Stimulated activated CD4-positive, alpha-beta T cell treated with anti-CD3 and anti-CD28 coated beads, Interleukin-12 subunit alpha, Interleukin-12 subunit beta, amount 100 ng/mL, for 48 hours (primary cell): ENCODE measurements around the gene TIMM22.
"Not testable (repeated sequence)": the region's sequence is repeated elsewhere in the genome, so short reads cannot be mapped to it uniquely, and the experiment has no call there.

Source experiments
- DNase-seq, 3 donors: peaks; one replicate each; pipeline ENCODE4 v3.0.0-alpha.2; 2020; ENCODE audit warnings: low read depth in 2 of 3, low spot score in 1 of 3

Gene TIMM22

DNA sequence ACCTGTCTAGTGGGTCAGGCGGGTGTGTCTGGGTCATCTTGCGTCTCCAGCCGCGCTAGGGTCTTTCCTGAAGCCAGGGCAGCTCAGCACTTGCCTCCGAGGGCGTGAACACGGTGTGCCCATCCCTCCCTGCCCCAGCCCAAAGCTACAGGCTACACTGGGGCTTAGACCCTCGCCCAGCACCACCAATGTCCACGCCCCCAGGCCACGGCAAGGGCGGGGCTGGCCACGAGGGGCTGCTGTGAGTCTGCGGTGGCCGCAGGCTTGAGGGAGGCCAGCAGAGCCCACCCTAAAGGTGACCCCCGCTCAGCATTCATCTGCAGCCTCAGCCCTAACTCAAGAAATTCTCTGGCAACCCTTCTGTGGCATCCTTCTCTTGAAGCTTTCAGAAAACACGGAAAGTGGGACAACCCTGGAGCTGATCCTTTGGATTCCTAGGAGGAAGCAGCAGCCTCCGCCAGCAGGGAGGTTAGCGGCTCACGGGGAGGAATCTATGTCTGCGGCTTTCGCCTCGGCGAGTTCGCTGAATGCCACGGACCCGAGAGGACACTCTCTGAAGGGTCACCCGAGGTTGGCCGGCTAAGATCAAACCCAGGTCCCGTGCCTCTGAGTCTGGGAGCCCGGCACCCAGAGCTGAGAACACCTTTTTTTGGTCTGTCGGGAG, 41.7 kb downstream of the TIMM22 start:
- DNase-seq, result no peak

DNA sequence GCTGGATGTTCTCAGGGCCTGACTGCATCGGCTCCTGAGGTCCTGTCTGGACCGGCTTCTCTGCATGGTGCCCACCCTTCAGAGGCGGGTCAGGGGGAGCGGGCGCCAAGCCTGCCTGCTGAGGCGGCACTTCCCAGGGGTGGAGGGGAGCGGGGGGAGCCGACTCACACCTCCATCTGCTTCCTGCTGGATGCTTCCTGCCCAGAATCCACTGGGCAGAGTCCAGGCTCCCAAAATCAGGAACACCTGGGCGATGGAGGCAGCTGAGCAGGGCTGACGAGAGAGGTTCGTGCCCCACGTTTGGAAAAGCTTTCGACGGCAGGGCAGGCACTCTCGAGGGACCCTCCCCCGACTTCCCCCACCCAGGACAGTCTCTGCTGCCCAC, 42.2 kb downstream of the TIMM22 start:
- no peak for DNase-seq

DNA sequence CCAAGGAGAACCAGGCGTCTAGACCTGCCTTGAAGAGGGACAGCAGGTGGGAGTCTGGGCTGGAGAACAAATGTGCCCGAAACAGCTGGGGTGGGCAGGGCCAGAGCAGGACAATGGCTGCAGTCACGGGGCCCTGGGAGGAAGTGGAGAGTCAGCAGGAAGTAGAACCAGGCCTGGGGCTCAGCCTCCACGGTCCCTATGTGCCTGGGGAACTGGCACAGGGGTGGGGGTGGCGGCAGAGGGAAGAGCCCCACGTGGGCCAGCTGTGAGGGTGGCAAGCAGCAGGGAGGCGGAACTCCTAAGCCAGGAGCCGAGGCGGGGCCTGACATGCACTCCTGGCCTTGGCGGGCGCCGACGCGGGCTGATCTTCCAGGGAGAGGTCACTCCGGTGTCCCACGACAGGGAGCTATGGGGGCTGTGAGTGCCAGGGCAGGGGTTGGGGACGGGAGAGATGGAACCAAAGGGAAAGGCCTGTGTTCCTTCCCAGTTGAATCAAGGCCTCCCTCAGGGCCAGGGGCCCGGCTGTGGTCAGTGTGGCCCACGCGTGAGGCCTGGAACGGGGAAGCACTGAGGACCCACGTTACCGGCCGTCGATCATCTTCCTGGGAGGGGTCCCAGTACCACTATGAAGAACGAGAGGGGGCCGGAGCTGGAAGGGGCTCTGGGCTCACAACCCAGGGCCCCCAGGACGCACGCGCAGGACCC, 42.7 kb downstream of the TIMM22 start:
- DNase-seq, result no peak

DNA sequence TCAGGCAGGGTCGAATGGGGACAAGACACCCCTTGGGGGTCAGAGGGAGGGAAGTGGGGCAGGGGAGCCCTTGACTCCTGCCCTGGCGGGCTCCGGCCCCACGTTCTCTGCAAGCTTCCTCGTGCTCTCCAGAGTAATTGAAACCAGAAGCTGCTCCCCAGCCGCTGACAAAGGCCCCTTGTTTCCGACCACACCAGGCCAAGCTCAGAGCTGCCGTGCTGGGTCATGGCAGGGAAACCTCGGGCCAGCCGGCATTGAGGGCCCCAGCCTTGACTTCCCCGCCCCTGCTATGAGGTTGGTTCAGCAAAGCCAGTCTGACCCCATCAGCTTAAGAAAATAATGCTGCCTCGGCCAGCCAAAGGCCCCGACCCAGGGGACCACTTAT, 43.3 kb downstream of the TIMM22 start:
- DNase-seq, result no peak

DNA sequence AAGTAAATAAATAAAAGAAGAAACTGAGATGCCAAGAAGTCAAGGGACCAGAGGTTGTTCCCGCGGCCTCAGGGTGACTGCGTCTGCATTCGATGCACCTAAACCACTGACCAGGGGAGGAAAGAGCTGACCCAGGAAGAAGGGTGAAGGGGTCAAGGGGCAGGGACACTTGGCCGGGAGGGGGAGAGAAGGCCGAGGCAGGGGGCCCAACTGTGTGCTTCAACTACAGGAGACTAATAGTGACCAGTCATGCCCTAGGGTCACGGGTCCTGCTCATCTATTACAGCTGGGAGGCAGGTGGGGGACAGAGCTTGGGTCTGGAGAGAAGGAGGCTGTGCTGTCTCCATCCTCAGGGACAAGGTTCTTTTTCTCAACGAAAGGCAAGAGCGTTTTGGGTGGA, 44.8 kb downstream of the TIMM22 start:
- DNase-seq, result no peak

DNA sequence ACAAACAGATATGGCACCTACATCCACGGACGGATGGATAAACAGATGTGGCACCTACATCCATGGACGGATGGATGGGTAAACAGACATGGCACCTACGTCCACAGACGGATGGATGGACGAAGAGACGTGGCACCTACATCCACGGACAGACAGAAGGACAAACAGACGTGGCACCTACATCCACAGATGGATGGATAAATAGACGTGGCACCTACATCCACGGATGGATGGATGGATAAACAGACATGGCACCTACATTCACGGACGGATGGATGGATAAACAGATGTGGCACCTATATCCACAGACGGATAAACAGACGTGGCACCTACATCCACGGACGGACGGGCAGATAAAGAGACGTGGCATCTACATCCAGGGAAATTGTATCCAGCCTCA, 45.6 kb downstream of the TIMM22 start:
- DNase-seq, result no peak

DNA sequence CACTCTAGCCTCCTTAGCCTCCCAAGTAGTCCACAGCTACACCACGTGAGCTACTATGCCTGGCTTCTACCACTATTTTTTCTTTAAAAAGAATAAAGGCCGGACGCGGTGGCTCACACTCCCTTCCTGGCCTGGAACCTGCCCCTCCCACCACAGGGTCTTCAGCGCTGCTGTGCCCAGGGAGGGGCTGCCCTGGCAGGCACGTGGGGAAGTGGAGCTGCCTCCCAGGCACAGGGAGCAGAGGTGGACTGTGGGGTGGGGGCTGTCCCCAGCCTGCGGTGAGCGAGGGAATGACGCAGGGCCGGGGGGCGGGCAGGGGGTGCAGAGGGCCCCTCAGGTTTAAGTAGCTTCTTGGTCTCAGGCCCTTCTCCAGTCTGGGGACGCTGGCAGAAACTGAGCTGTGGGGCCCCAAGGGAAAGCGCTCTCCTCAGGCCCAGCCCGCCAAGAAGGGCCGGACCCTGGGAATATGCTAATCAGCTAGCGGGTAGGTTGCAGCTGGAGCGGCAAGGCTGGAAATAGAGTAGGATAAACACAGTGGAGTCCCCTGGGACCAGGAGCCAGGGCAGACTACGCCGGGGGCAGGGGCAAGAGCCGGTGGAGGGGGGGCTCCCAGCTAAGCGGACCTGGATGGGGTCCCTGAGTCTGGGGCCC, 46.8 kb downstream of the TIMM22 start:
- DNase-seq, result no peak

DNA sequence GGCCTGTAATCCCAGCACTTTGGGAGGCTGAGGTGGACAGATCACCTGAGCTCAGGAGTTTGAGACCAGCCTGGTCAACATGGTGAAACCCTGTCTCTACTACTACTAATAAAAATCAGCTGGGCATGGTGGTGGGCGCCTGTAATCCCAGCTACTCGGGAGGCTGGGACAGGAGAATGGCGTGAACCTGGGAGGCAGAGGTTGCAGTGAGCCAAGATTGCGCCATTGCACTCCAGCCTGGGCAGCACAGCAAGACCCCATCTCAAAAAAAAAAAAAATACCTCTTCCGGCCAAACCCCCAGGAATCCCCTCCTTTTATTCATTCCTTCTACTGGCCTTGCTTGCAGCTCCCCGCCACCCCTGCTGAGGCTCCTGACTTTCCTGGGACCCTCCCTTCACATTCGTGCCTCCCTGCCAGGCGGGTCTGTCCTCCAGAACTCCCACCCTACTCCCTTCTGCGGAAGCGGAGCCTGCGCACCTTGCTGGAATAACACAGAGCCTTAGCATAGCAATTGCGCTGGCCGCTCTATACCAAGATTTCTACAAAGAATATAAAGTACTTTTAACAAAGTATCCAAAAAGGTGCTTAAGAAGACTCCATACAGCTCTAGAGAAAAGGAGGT, 47.6 kb downstream of the TIMM22 start:
- not testable (repeated sequence) for DNase-seq

DNA sequence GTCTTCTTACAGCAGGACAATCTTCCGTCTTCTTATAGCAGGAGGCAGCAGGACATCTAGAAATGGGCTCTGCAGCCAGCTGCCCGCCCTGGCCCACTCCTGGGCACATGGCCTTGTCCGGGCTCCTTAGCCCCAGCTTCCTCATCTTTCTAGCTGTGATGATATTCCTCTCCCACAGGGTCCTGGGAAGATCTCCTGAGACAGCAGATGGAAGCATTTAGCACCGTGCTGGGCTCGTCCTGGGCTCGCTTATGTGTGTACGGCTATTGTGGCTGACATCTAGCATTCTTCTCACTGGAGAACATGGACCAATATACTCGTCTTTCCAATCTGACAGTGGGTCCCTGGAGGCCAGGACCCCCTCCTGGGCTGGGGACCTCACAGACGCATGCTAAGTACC, 48.5 kb downstream of the TIMM22 start:
- DNase-seq, result no peak

DNA sequence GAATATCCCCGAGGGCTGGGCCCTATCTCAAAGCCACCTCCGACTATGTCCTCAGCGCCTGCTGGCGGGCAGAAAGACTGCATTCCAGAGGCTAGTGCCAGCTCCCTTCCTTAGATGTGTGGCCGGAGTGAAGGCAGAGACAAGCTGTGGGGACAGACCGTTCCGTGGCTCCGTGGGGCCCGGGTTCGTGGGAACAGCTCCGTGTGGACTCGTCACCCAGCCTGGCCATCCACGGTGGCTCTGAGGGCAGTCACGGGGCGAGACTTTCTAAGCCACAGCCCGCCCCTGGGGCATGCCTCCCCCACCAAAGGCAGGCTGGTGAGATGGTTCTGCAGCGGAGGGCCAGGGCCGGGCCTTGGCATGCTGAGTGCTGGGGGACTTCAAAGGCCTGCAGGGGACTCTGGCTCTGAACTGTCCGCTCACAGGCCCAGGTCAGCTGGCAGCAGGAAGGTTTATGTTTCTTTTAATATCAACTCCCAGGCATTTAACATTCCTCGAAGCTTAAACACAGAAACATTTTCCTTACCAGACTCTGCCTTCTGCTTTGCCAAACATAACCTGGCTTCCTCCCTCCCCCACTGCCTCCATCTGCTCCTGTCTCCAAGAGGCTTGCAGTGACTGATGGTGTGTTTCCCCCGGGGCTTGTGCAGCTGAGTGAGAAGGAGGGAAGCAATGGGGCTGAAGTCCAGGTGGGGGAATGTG, 50.4 kb downstream of the TIMM22 start:
- no peak for DNase-seq

DNA sequence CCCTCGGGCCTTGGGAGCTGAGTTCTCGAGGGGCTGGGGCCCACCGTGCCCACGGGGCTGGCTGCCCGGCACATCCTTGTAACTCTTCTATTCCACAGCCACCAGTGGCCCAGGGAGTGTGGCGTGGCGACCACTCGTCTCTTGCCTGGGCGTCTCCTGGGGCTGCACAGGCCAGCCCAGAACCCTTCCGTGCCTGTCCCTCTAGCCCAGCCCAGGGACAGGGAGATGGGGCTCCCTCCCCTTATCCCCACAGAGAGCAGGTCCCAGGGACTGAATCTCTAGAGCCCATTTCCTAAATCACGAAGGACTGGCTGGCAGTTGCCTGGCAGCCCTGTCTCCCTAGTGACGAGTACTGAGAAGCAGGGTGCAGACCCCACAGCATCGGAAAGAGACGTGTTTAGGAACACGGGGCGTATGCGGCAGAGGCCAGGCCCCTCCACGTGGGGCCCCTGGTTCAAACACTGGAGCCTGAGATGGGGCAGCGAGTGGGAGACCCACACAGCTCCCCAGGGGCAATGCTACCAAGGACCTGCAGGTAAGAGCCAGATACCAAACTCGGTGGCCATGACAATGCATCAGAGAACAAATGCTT, 51.0 kb downstream of the TIMM22 start:
- no peak for DNase-seq

DNA sequence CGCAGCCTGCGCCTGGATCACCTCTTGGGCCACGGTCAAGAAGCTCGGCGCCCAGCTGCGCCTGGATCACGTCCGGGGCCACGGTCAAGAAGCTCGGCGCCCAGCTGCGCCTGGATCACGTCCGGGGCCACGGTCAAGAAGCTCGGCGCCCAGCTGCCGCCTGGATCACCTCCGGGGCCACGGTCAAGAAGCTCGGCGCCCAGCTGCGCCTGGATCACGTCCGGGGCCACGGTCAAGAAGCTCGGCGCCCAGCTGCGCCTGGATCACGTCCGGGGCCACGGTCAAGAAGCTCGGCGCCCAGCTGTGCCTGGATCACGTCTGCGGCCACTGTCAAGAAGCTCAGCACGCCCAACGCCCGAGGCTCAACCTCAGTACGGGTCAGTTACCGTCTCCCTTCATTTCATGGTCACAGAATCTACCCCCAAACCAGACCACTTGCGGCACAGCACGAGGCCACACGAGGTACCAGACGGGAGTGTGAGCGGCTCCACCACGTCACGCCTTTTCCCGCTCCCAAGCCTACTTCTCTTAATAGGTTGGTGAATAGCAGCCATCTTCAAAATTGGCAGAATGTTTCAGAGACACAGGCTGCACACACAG, 51.7 kb downstream of the TIMM22 start:
- not testable (repeated sequence) for DNase-seq

DNA sequence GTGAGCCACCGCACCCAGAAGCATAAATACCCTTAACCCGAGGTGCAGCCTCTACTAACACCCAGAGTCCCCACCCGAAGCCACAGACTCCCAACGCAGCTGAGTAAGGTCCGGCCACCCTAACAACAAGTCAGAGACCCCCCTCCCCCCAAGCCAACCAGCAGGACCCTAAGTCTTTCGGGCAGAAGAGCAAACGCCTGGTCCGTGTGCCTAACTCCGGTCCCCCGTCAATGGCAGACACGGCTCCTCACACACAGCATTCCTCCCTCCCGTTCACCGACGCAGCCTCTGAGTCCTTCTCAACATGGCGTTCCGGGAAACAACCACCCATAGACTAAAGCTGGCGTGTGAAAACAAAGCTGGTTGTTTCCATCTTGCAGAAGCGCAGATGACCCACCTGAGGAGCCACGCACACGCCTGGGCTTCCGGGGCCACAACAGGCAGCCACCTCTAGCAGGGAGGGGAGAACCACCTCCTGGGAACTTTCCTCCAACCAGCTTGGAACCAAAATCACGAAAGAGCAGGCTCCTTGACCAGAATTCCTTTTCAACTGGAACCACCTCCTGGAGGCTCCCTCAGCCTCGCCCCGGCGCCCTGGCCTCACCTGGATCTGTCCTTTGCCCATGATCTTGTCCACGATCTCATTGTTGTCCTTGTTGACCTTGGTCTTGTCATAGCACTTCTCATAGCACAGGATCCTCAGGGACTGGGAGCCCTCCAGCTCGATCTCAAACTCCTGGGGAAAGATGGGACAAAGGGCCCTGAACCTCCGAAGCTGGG, 52.7 kb downstream of the TIMM22 start:
- DNase-seq, result no peak

DNA sequence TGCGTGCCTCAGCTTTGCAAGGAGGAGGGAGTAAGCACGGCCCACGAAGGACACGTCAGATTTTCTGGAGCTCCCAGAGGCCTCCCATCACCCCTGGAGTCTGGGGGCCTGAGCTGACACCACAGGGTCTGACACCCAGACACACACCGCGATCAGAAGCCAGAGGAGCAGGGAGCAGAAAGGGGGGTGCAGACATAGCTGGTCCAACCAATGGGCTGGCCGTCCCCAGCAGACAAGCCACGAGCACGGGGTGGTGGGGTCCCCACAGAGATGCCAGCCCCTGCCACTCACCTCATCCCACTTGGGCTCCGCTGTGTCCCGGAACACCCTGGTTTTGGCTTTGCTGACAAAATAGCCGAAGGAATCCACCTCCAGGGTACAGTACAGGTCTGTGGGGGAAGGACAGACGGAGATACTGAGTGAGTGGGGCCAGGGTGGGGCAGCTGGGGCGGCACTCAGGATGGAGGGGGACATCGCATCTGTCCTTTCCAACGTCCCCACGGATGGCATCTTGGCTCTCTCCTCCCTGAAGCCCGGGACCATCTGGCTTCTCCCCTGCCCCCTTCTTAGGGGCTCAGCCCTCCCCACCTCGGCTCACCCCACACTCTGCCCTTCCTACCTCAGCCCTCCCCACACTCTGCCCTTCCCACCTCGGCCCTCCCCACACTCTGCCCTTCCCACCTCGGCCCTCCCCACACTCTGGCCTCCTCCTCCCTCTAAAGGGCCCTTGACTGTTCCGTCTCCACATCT, 53.5 kb downstream of the TIMM22 start:
- no peak for DNase-seq

DNA sequence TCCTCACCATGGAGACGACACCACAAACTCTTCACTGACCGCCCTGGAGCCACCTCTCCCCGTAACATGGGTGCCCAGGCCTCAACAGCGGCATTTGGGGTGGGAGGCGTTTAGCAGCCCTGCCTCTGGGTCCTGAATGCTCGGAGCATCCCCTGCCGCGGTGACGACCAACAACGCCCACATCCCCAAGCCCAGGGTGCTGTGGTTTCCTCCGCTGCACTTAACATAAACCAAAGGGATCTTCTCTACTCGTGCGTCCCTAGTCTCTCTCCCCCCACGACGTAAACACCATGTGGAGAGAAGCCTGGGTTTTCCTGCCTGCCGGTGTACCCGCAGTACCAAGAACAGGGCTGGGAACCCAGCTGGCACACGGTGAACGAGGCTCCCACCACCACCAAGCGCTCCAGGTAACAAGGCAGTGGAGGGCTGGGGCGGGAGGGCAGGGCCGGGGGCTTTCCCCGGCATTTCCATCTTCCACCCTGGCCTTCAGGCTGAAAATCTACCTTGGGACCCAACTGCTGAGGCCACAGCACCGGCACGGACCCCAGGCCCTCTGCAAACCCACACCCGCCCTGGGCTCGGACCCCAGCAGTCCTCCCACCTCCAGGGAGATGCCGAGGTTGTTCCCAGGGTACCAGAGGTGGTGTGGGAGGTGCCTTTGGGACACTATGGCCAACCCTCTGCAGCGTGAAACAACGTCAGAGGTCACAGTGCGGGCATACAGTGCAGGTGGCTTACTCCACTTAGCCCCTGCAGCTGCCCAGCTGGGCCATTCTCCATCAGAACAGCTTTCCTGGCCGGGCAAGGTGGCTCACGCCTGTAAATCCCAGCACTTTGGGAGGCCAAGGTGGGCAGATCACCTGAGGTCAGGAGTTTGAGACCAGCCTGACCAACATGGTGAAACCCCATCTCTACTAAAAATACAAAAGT, 54.3 kb downstream of the TIMM22 start:
- no peak for DNase-seq
